ENCODE data around the gene DSTYK.
"Not testable (repeated sequence)": the region's sequence is repeated elsewhere in the genome, so short reads cannot be mapped to it uniquely, and the experiment has no call there.

DSTYK gene

DNA sequence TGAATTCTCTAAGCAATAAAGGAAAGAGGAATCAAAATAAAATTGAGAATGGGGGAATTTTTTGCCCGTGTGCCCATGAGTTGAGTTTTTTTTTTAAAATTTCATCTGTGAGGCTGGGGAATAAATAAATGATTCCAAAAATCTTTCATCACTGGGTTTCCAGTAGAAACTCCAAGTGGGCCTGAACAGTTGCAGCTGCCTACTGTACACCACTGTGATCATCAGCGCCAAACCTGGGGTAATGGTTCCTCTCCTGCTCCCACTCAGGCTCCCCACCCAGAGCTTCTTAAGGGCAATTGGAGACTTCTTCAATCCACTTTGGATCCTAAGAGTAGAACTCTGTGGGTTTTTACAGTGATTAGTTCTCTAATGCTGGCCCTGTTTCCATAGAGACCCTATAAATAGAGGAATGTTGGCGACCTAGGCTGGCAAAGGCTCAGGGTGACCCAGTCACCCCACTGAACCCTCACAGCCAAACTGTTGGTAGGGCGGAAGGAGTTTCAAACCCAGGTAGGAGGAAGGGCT, 25.5 kb upstream of the DSTYK start:
- H3K4me2 ChIP-seq (ENCODE audit: low read depth, low read length, poor library complexity, severe bottlenecking) = no peak overlapping the region
- H3K9ac ChIP-seq (ENCODE audit: low read depth, low read length, poor library complexity, severe bottlenecking) = no peak overlapping the region
- no peaks in the 10 kb centered on the region for H3K9me3 ChIP-seq (ENCODE audit: insufficient read depth, low read depth, low read length)
- H3F3A ChIP-seq (ENCODE audit: low read depth) = no peaks in the 10 kb centered on the region
- H3K27me3 ChIP-seq (ENCODE audit: insufficient read depth, low read length, poor library complexity, severe bottlenecking) = no peaks in the 10 kb centered on the region
- no peaks in the 10 kb centered on the region for H3K4me1 ChIP-seq (ENCODE audit: insufficient read depth, low read length, poor library complexity, severe bottlenecking)
- no peak for TF ChIP-seq EZH2phosphoT487 (IDR thresholded peaks at IDR 0.05; ENCODE audit: borderline replicate concordance)
- no peak for TF ChIP-seq CTCF (conservative IDR thresholded peaks at IDR 0.05; ENCODE audit: low read length)
- H3K79me2 ChIP-seq (ENCODE audit: insufficient read depth, low read length) = no peaks in the 10 kb centered on the region
- H4K20me1 ChIP-seq (ENCODE audit: insufficient read depth, low read length, poor library complexity, severe bottlenecking) = no peaks in the 10 kb centered on the region
- H2AFZ ChIP-seq (ENCODE audit: low read length) = no peak overlapping the region
- no peak overlapping the region for H3K4me3 ChIP-seq (ENCODE audit: low read length, poor library complexity, severe bottlenecking)
- H3K9me2 ChIP-seq (replicated peaks; ENCODE audit: low read depth, low read length) = no peaks in the 10 kb centered on the region
- H3K36me3 ChIP-seq (ENCODE audit: insufficient read depth, low read length) = no peaks in the 10 kb centered on the region

DNA sequence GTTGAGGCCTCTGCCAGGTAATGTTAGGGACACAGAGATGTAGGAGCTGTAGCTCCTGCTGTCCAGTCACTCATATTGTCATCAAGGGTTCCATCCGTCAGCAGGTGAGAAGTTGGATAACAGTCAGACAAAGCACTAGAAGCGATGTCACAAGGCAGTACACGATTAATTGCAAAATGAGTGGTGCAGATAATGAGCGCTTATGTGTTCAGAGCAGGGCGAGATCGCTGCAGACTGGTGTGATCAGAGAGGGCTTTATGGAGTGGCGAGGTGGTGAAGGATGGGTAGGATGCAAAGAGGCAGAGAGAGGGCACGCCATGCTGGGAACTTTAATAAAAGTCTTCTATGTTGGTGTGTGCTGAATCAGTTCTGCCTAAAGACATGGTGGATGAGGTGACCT, 25.0 kb upstream of the DSTYK start:
- Histone ChIP-seq H3K9ac (ENCODE audit: low read depth, low read length, poor library complexity, severe bottlenecking) (no peak overlapping the region), H3K9me2 (replicated peaks; ENCODE audit: low read depth, low read length) (no peaks in the 10 kb centered on the region), H3K4me3 (ENCODE audit: low read length, poor library complexity, severe bottlenecking) (no peak overlapping the region), H3K27me3 (ENCODE audit: insufficient read depth, low read length, poor library complexity, severe bottlenecking) (no peaks in the 10 kb centered on the region), H3K36me3 (ENCODE audit: insufficient read depth, low read length) (no peaks in the 10 kb centered on the region), H3K79me2 (ENCODE audit: insufficient read depth, low read length) (no peaks in the 10 kb centered on the region), H3K4me2 (ENCODE audit: low read depth, low read length, poor library complexity, severe bottlenecking) (no peak overlapping the region), H2AFZ (ENCODE audit: low read length) (no peak overlapping the region), H3K4me1 (ENCODE audit: insufficient read depth, low read length, poor library complexity, severe bottlenecking) (no peaks in the 10 kb centered on the region), H3F3A (ENCODE audit: low read depth) (no peaks in the 10 kb centered on the region), H3K9me3 (ENCODE audit: insufficient read depth, low read depth, low read length) (no peaks in the 10 kb centered on the region), H4K20me1 (ENCODE audit: insufficient read depth, low read length, poor library complexity, severe bottlenecking) (no peaks in the 10 kb centered on the region)
- TF ChIP-seq CTCF (conservative IDR thresholded peaks at IDR 0.05; ENCODE audit: low read length) (no peak), EZH2phosphoT487 (IDR thresholded peaks at IDR 0.05; ENCODE audit: borderline replicate concordance) (no peak)

DNA sequence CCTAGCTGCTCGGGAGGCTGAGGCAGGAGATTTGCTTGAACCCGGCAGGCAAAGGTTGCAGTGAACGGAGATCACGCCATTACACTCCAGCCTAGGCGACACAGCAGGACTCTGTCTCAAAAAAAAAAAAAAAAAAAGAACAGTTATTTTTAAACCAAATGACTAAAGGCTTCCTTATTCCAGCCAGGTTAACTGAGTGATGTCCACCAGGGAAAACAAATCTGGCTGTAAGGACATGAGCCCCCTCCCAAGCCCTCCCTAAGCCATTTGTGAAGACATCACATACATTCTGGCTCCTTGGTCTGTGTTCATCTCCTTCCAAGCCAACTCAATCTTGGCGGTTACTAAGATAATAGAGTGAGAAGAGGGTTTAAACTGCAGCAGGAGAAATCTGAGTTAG, 24.4 kb upstream of the DSTYK start:
- Histone ChIP-seq H3K4me3 (ENCODE audit: low read length, poor library complexity, severe bottlenecking) (no peak overlapping the region), H3K9me3 (ENCODE audit: insufficient read depth, low read depth, low read length) (no peaks in the 10 kb centered on the region), H3K36me3 (ENCODE audit: insufficient read depth, low read length) (no peaks in the 10 kb centered on the region), H3K79me2 (ENCODE audit: insufficient read depth, low read length) (no peaks in the 10 kb centered on the region), H3K27me3 (ENCODE audit: insufficient read depth, low read length, poor library complexity, severe bottlenecking) (no peaks in the 10 kb centered on the region), H4K20me1 (ENCODE audit: insufficient read depth, low read length, poor library complexity, severe bottlenecking) (no peaks in the 10 kb centered on the region), H3K9ac (ENCODE audit: low read depth, low read length, poor library complexity, severe bottlenecking) (no peak overlapping the region), H3K4me2 (ENCODE audit: low read depth, low read length, poor library complexity, severe bottlenecking) (no peak overlapping the region), H3K9me2 (replicated peaks; ENCODE audit: low read depth, low read length) (no peaks in the 10 kb centered on the region), H3K4me1 (ENCODE audit: insufficient read depth, low read length, poor library complexity, severe bottlenecking) (peaks cover 2% of the 10 kb centered on the region), H2AFZ (ENCODE audit: low read length) (no peak overlapping the region), H3F3A (ENCODE audit: low read depth) (no peaks in the 10 kb centered on the region)
- TF ChIP-seq EZH2phosphoT487 (IDR thresholded peaks at IDR 0.05; ENCODE audit: borderline replicate concordance) (no peak), CTCF (conservative IDR thresholded peaks at IDR 0.05; ENCODE audit: low read length) (no peak)

GRCh38 chr1:205233986-205234385, 22.5 kb upstream of the DSTYK start:
- H2AFZ ChIP-seq (ENCODE audit: low read length); H3K9me2 ChIP-seq (replicated peaks; ENCODE audit: low read depth, low read length); H3K79me2 ChIP-seq (ENCODE audit: insufficient read depth, low read length); H3K36me3 ChIP-seq (ENCODE audit: insufficient read depth, low read length); H4K20me1 ChIP-seq (ENCODE audit: insufficient read depth, low read length, poor library complexity, severe bottlenecking); H3K9me3 ChIP-seq (ENCODE audit: insufficient read depth, low read depth, low read length); H3K4me2 ChIP-seq (ENCODE audit: low read depth, low read length, poor library complexity, severe bottlenecking); H3K27me3 ChIP-seq (ENCODE audit: insufficient read depth, low read length, poor library complexity, severe bottlenecking); H3F3A ChIP-seq (ENCODE audit: low read depth); H3K4me3 ChIP-seq (ENCODE audit: low read length, poor library complexity, severe bottlenecking); H3K9ac ChIP-seq (ENCODE audit: low read depth, low read length, poor library complexity, severe bottlenecking): not testable (repeated sequence)
- H3K4me1 ChIP-seq (ENCODE audit: insufficient read depth, low read length, poor library complexity, severe bottlenecking) = peaks cover 14% of the 10 kb centered on the region
